HG02885 (cell line): ENCODE data around the gene SNX9.
A peak's percentile ranks its signal among the peaks of the same experiment; 100 is the strongest.
"Not testable (repeated sequence)": the region's sequence is repeated elsewhere in the genome, so short reads cannot be mapped to it uniquely, and the experiment has no call there.

Experiments
- ATAC-seq: cut with Tn5 transposase; IDR thresholded peaks from one replicate; pipeline ENCODE4 v1.9.1; 2021; ENCODE audit warnings: mild to moderate bottlenecking; ENCODE audit not compliant: unreplicated experiment, poor library complexity

The SNX9 gene

GRCh38 chr6:157853902-157854502, 31.0 kb downstream of the SNX9 start:
- no peak for ATAC-seq

GRCh38 chr6:157855325-157855724, 32.3 kb downstream of the SNX9 start:
- no peak for ATAC-seq

- ATAC-seq: not testable (repeated sequence)
These were observed 32.8 kb downstream of the SNX9 start for GRCh38 chr6:157855804-157856203.

GRCh38 chr6:157858664-157859063, 35.6 kb downstream of the SNX9 start:
- ATAC-seq: not testable (repeated sequence)

GRCh38 chr6:157859775-157860504, 36.9 kb downstream of the SNX9 start:
- ATAC-seq: no peak

GRCh38 chr6:157860505-157860991, 37.5 kb downstream of the SNX9 start:
- ATAC-seq: no peak

GRCh38 chr6:157861184-157861583, 38.1 kb downstream of the SNX9 start:
- no peak for ATAC-seq

- no peak for ATAC-seq
These were observed 38.8 kb downstream of the SNX9 start for GRCh38 chr6:157861814-157862213.

GRCh38 chr6:157862706-157863105, 39.7 kb downstream of the SNX9 start:
- ATAC-seq: no peak

GRCh38 chr6:157864185-157864761, 41.2 kb downstream of the SNX9 start:
- no peak for ATAC-seq

- ATAC-seq: no peak
These were observed 42.2 kb downstream of the SNX9 start for GRCh38 chr6:157865249-157865648.

GRCh38 chr6:157867155-157867559, 44.1 kb downstream of the SNX9 start:
- ATAC-seq: no peak

- ATAC-seq: no peak
These were observed 44.9 kb downstream of the SNX9 start for GRCh38 chr6:157867981-157868380.

GRCh38 chr6:157868835-157869234, 45.8 kb downstream of the SNX9 start:
- ATAC-seq: no peak

- ATAC-seq: no peak
These were observed 46.7 kb downstream of the SNX9 start for GRCh38 chr6:157869673-157870302.

GRCh38 chr6:157873735-157874344, 50.8 kb downstream of the SNX9 start:
- peak; percentile 77 for ATAC-seq

- no peak for ATAC-seq
These were observed 54.1 kb downstream of the SNX9 start for GRCh38 chr6:157877149-157877548.

GRCh38 chr6:157877573-157878438, 54.8 kb downstream of the SNX9 start:
- ATAC-seq: no peak

GRCh38 chr6:157879034-157879872, 56.2 kb downstream of the SNX9 start:
- peak; percentile 94 for ATAC-seq
